ENCODE measurements around the gene ATP13A4. TPM values are rescaled to one million over a fixed set of nuclear protein-coding genes. Genes with fewer than 3 reads are reported as not detected.

Gene ATP13A4
- total RNA-seq, 2 experiments from 2014 or later, result 0.98 to 1.6 TPM

DNA sequence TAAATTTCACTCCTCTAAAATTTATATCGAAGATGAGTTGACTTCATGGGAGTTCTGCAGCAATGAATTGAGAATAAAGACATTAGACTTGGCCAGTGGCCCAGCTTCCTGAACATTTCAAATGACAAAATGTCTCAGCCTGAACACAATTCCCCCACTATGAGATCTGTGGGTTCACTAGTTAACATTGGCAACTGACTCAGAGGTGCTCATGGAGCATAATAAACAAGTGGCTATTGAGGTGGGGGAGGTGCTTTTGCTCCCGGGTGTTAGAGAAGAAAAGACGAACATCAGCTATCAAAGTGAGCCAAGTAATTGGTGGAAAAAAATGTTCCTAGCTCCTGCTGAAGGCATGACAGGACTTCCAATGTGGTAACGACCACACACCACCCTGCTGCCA is 6.3 kb downstream of the ATP13A4 start:
- H3K36me3 Mint-ChIP-seq (ENCODE audit: low read depth), result no peaks in the 10 kb centered on the region
- ChIA-PET CTCF (interaction anchor here (1.2 kb wide), 1 partner anchor 9 kb away, joined by 3 read pairs; no protein-coding TSS in a partner anchor), POLR2A (no interaction called here)
- H3K4me1 Mint-ChIP-seq (ENCODE audit: low read depth), result no peaks in the 10 kb centered on the region
- intact Hi-C loops (cut with DNase I, micrococcal nuclease), result no loop called here
- no peak for DNase-seq
- no peak overlapping the region for H3K4me3 ChIP-seq (ENCODE audit: low read length)
- H3K27ac Mint-ChIP-seq, result no peak overlapping the region
- H3K4me3 Mint-ChIP-seq, result no peak overlapping the region
- no peaks in the 10 kb centered on the region for H3K9me3 ChIP-seq (ENCODE audit: control insufficient read depth in 1 of 2, insufficient read depth in 1 of 2, low read length in 2 of 2)
- H3K36me3 ChIP-seq (ENCODE audit: insufficient read depth, low read length), result no peaks in the 10 kb centered on the region
- H3K27me3 ChIP-seq (ENCODE audit: control insufficient read depth in 1 of 2, insufficient read depth in 2 of 2, low read length in 2 of 2), result no peaks in the 10 kb centered on the region
- no peaks in the 10 kb centered on the region for H3K27me3 Mint-ChIP-seq
- TF ChIP-seq CTCF (IDR thresholded peaks at IDR 0.05), result no peak
- H3K27ac ChIP-seq (ENCODE audit: low read depth in 1 of 2, low read length in 2 of 2), result no peak overlapping the region
- no peak for ATAC-seq (ENCODE audit: poor library complexity)
- no peaks in the 10 kb centered on the region for H3K4me1 ChIP-seq (ENCODE audit: insufficient read depth, low read length)
- H3K9me3 Mint-ChIP-seq, result peaks cover 2% of the 10 kb centered on the region

GRCh38 chr3:193546129-193546528 is 8.6 kb downstream of the ATP13A4 start:
- intact Hi-C loops (cut with DNase I, micrococcal nuclease), result no loop called here
- Mint-ChIP-seq H3K27ac (no peak overlapping the region), H3K36me3 (ENCODE audit: low read depth) (no peaks in the 10 kb centered on the region), H3K27me3 (no peaks in the 10 kb centered on the region), H3K9me3 (peaks cover 2% of the 10 kb centered on the region), H3K4me3 (no peak overlapping the region), H3K4me1 (ENCODE audit: low read depth) (no peaks in the 10 kb centered on the region)
- Histone ChIP-seq H3K4me3 (ENCODE audit: low read length) (no peak overlapping the region), H3K27me3 (ENCODE audit: control insufficient read depth in 1 of 2, insufficient read depth in 2 of 2, low read length in 2 of 2) (no peaks in the 10 kb centered on the region), H3K9me3 (ENCODE audit: control insufficient read depth in 1 of 2, insufficient read depth in 1 of 2, low read length in 2 of 2) (no peaks in the 10 kb centered on the region), H3K4me1 (ENCODE audit: insufficient read depth, low read length) (no peaks in the 10 kb centered on the region), H3K36me3 (ENCODE audit: insufficient read depth, low read length) (no peaks in the 10 kb centered on the region), H3K27ac (ENCODE audit: low read depth in 1 of 2, low read length in 2 of 2) (no peak overlapping the region)
- no peak for DNase-seq
- TF ChIP-seq CTCF (IDR thresholded peaks at IDR 0.05), result no peak
- ChIA-PET POLR2A (no interaction called here), CTCF (no interaction called here)
- ATAC-seq (ENCODE audit: poor library complexity), result no peak

DNA sequence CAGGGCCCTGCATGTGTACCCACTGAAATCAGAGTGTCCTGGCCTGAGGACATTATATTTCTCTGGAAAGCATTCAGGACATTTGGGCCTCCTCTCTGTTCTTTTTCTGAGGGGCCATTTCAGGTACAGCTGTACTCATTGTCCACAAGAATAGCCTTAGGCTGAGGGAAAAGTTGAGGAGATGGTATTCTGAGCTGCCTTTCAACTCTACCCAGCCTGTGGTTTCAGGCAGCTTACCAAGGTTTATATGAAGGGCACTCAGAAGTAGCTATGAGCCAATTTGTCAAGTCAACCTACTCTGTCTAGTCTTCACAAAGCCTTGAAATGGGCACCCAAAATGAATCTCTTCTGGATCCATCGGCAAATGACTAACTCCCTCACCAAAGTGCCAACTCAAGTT is 9.4 kb downstream of the ATP13A4 start:
- no peaks in the 10 kb centered on the region for H3K36me3 ChIP-seq (ENCODE audit: insufficient read depth, low read length)
- H3K9me3 ChIP-seq (ENCODE audit: control insufficient read depth in 1 of 2, insufficient read depth in 1 of 2, low read length in 2 of 2), result no peaks in the 10 kb centered on the region
- H3K4me1 ChIP-seq (ENCODE audit: insufficient read depth, low read length), result no peaks in the 10 kb centered on the region
- no peak for ATAC-seq (ENCODE audit: poor library complexity)
- Mint-ChIP-seq H3K4me1 (ENCODE audit: low read depth) (no peaks in the 10 kb centered on the region), H3K4me3 (no peak overlapping the region), H3K36me3 (ENCODE audit: low read depth) (no peaks in the 10 kb centered on the region), H3K9me3 (peaks cover 2% of the 10 kb centered on the region), H3K27me3 (no peaks in the 10 kb centered on the region), H3K27ac (no peak overlapping the region)
- no peak overlapping the region for H3K27ac ChIP-seq (ENCODE audit: low read depth in 1 of 2, low read length in 2 of 2)
- intact Hi-C loops (cut with DNase I, micrococcal nuclease), result no loop called here
- no peak overlapping the region for H3K4me3 ChIP-seq (ENCODE audit: low read length)
- ChIA-PET POLR2A (no interaction called here), CTCF (no interaction called here)
- no peak for DNase-seq
- H3K27me3 ChIP-seq (ENCODE audit: control insufficient read depth in 1 of 2, insufficient read depth in 2 of 2, low read length in 2 of 2), result no peaks in the 10 kb centered on the region
- no peak for TF ChIP-seq CTCF (IDR thresholded peaks at IDR 0.05)
